ENCODE measurements around the gene STARD3. TPM values are rescaled to one million over a fixed set of nuclear protein-coding genes. Genes with fewer than 3 reads are reported as not detected.

The STARD3 gene
- total RNA-seq, 4 donors from 2014 or later = 21.0 to 62.3 (median 26.0) TPM

GRCh38 chr17:39678340-39679116 is 41.6 kb downstream of the STARD3 start:
- no peak overlapping the region for H3K4me3 ChIP-seq
- H3K27me3 ChIP-seq = no peaks in the 10 kb centered on the region
- intact Hi-C loops (cut with DNase I; ENCODE audit: low total_unique reads) = no loop called here
- no peak overlapping the region for H3K27ac ChIP-seq
- no peaks in the 10 kb centered on the region for H3K4me1 ChIP-seq
- H3K9me3 ChIP-seq = no peaks in the 10 kb centered on the region
- TF ChIP-seq, protein P1, sequence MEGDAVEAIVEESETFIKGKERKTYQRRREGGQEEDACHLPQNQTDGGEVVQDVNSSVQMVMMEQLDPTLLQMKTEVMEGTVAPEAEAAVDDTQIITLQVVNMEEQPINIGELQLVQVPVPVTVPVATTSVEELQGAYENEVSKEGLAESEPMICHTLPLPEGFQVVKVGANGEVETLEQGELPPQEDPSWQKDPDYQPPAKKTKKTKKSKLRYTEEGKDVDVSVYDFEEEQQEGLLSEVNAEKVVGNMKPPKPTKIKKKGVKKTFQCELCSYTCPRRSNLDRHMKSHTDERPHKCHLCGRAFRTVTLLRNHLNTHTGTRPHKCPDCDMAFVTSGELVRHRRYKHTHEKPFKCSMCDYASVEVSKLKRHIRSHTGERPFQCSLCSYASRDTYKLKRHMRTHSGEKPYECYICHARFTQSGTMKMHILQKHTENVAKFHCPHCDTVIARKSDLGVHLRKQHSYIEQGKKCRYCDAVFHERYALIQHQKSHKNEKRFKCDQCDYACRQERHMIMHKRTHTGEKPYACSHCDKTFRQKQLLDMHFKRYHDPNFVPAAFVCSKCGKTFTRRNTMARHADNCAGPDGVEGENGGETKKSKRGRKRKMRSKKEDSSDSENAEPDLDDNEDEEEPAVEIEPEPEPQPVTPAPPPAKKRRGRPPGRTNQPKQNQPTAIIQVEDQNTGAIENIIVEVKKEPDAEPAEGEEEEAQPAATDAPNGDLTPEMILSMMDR (IDR thresholded peaks at IDR 0.05) = no peak
- no peak for TF ChIP-seq POLR2A (IDR thresholded peaks at IDR 0.05)
- no peak for DNase-seq
- H3K36me3 ChIP-seq = no peaks in the 10 kb centered on the region

DNA sequence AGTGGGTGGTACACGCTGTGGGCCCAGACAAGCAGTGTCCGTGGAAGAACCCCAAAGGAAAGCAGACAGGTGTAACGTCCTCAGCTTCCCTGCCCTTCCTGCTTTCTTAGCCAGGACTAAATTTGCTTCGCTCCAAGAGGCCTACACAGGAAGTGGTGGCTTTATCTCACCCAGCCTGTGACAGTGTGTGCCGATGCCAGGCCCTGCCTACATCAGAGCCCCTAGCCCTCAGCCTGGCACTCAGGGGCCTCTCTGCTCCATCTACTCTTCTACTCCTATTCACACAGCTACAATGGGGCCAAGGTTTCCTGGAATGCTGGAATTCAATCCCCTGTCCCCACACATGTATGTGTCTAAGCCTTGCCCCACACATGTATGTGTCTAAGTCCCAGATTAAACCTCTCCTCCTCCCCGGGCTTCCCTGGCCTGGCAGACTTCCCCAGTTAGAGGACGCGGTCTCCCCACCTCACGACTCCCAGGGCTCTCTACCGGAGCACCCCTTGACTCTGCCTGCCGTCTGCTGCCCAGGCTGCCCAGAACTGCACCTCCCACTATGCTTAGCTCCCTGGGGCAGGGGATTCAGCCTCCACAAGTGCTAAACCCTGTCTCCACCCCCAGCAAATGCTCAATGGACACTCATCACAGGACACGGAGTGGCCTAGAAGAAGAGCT is 42.7 kb downstream of the STARD3 start:
- H3K4me1 ChIP-seq = no peaks in the 10 kb centered on the region
- H3K9me3 ChIP-seq = no peaks in the 10 kb centered on the region
- no peaks in the 10 kb centered on the region for H3K36me3 ChIP-seq
- TF ChIP-seq POLR2A (IDR thresholded peaks at IDR 0.05) = no peak
- no peak overlapping the region for H3K4me3 ChIP-seq
- no peak overlapping the region for H3K27ac ChIP-seq
- H3K27me3 ChIP-seq = no peaks in the 10 kb centered on the region
- intact Hi-C loops (cut with DNase I; ENCODE audit: low total_unique reads) = loop anchor here (10.0 kb wide), 1 partner anchor 45 kb away; the partner anchor contains the start of gene STARD3
- DNase-seq = no peak

GRCh38 chr17:39683295-39683939 is 46.5 kb downstream of the STARD3 start:
- intact Hi-C loops (cut with DNase I; ENCODE audit: low total_unique reads) = loop anchor here (10.0 kb wide), 1 partner anchor 49 kb away; the partner anchor contains the start of gene STARD3
- Histone ChIP-seq H3K4me3 (no peak overlapping the region), H3K27ac (no peak overlapping the region), H3K36me3 (no peaks in the 10 kb centered on the region), H3K27me3 (no peaks in the 10 kb centered on the region), H3K9me3 (no peaks in the 10 kb centered on the region), H3K4me1 (peaks cover 0 to under 1% of the 10 kb centered on the region in 2 donors)
- no peak for DNase-seq
- TF ChIP-seq, protein P1 (IDR thresholded peaks at IDR 0.05) = no peak
- no peak for TF ChIP-seq POLR2A (IDR thresholded peaks at IDR 0.05)

DNA sequence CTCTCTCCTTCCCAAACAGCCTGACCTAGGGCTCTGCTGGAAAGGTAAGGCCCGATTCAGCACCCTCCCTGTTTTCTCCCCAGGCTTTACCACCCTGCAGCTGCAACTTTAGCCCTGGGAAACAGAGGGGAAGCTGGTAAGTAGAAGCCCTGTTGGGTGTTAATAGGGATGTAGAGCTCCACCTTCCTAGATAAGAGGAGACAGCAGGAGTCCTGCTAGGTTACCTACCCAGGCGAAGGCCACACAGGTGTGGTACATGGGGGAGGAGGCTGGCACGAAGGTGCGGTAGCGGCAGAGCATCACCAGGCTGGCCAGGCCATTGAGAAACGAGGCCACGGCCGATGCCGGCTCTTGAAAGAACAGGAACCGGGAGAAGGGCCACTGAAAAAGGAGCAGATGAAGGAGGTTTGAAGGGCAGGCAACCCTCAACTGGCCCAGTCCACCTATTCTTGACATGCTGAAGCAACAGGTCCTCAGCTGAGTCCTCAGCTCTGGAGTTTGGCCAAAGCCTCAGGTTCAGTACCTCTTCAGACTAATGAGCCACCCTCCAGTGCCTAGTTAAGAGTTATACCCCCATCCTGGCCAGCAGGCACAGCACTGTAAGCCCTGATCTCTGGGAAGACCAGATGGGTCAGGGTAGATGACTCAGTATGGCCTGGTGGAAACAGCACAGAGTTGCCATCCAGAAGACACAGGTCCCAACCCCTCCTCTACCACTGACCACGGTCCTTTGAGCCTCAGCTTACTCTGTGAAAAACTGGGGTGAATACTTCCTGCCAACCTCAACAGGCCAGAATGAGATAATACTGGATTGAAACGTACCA is 47.6 kb downstream of the STARD3 start:
- DNase-seq = no peak
- H3K4me1 ChIP-seq = peaks cover 0 to 6% of the 10 kb centered on the region in 2 donors
- no peaks in the 10 kb centered on the region for H3K9me3 ChIP-seq
- H3K27me3 ChIP-seq = no peaks in the 10 kb centered on the region
- no peak overlapping the region for H3K4me3 ChIP-seq
- H3K36me3 ChIP-seq = no peaks in the 10 kb centered on the region
- no peak for TF ChIP-seq POLR2A (IDR thresholded peaks at IDR 0.05)
- TF ChIP-seq, protein P1 (IDR thresholded peaks at IDR 0.05) = no peak
- no peak overlapping the region for H3K27ac ChIP-seq
- intact Hi-C loops (cut with DNase I; ENCODE audit: low total_unique reads) = loop anchor here (10.0 kb wide), 1 partner anchor 50 kb away; the partner anchor contains the start of gene STARD3

DNA sequence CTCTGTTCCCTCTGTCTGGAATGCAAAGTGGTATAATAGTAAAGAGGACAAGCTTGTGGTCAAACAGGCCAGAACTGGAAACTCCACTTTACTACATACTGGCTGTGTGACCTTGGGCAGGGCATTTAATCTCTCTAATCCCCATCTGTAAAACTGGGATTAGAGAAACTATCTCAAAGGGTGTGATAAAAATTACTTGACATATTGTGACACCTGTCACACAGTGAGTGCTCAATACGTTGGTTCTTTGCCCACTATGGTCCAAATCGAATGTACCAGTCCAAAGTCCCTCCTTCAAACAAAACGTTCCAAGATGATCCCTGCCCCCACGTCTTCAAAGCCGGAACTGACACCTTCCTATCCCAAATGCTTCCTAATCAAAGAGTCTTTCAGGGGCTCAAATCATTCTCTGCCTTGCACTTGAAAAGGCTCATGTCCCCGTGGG is 50.2 kb downstream of the STARD3 start:
- no peak for TF ChIP-seq POLR2A (IDR thresholded peaks at IDR 0.05)
- TF ChIP-seq, protein P1 (IDR thresholded peaks at IDR 0.05) = no peak
- H3K4me1 ChIP-seq = peaks cover 0 to 6% of the 10 kb centered on the region in 2 donors
- no peaks in the 10 kb centered on the region for H3K9me3 ChIP-seq
- no peaks in the 10 kb centered on the region for H3K36me3 ChIP-seq
- no peaks in the 10 kb centered on the region for H3K27me3 ChIP-seq
- intact Hi-C loops (cut with DNase I; ENCODE audit: low total_unique reads) = loop anchor here (10.0 kb wide), 1 partner anchor 52 kb away; the partner anchor contains the start of gene STARD3
- H3K27ac ChIP-seq = peak overlapping the region in 1 of 2 donors; percentile 86
- H3K4me3 ChIP-seq = peak overlapping the region; percentile 59 to 64
- no peak for DNase-seq
